ENCODE measurements around the gene CASTOR1. TPM values are rescaled to one million over a fixed set of nuclear protein-coding genes. Genes with fewer than 3 reads are reported as not detected.

The CASTOR1 gene
- polyA plus RNA-seq, 1 of the 3 experiments (the other 2 are of a cell fraction) = 14.4 TPM

GRCh38 chr22:30261134-30261533 is 28.2 kb downstream of the CASTOR1 start:
- no peaks in the 10 kb centered on the region for H3K9me2 ChIP-seq
- no peak overlapping the region for H2AFZ ChIP-seq (ENCODE audit: low read depth)
- H3K4me1 ChIP-seq (ENCODE audit: control insufficient read depth in 1 of 2, insufficient read depth in 2 of 2, low read depth in 1 of 2, low read length in 1 of 2) = peaks cover 3 to 5% of the 10 kb centered on the region in 2 experiments; a peak in 2 of 4 replicates
- no peaks in the 10 kb centered on the region for H3K9me3 ChIP-seq
- no peaks in the 10 kb centered on the region for H3K27me3 ChIP-seq (ENCODE audit: insufficient read depth)
- no peak for DNase-seq
- no peak overlapping the region for H3K4me2 ChIP-seq
- POLR2A ChIA-PET = no interaction called here
- no peak overlapping the region for H3K4me3 ChIP-seq (ENCODE audit: low read depth in 2 of 2, low read length in 1 of 2)
- H3K36me3 ChIP-seq (replicated peaks in 1 of 2; ENCODE audit: control insufficient read depth in 1 of 2, insufficient read depth in 2 of 2, low read length in 1 of 2) = no peaks in the 10 kb centered on the region
- H3K79me2 ChIP-seq (ENCODE audit: insufficient read depth) = no peaks in the 10 kb centered on the region
- no peak overlapping the region for H3K27ac ChIP-seq (ENCODE audit: low read depth in 2 of 2, low read length in 1 of 2)
- CTCF ChIA-PET = interaction anchor here (0.6 to 5.6 kb wide), 11 partner anchors 16 to 636 kb away, joined by 3 to 43 read pairs (median 4); partner anchors contain the start of genes RNF215 and SEC14L2
- H3K9ac ChIP-seq = no peak overlapping the region
- TF ChIP-seq GATA2 (CRISPR knock-in tag; IDR thresholded peaks at IDR 0.05) (no peak), POLR2AphosphoS5 (IDR thresholded peaks at IDR 0.05; ENCODE audit: low read depth, low read length) (no peak), RAD21 (IDR thresholded peaks at IDR 0.05; ENCODE audit: low read length) (no peak), SIN3A (IDR thresholded peaks at IDR 0.05; ENCODE audit: borderline replicate concordance, low read depth, low read length) (no peak), CHD2 (IDR thresholded peaks at IDR 0.05; ENCODE audit: low read length, partially characterized antibody) (no peak), YY1 (IDR thresholded peaks at IDR 0.05; ENCODE audit: low read depth) (no peak), SMC3 (IDR thresholded peaks at IDR 0.05; ENCODE audit: low read depth, low read length) (no peak), GABPA (IDR thresholded peaks at IDR 0.05; ENCODE audit: low read depth) (no peak), FOXJ3 (CRISPR knock-in tag; IDR thresholded peaks at IDR 0.05) (no peak), MAX (IDR thresholded peaks at IDR 0.05; ENCODE audit: low read depth) (no peak), RFX5 (IDR thresholded peaks at IDR 0.05; ENCODE audit: low read length) (no peak), TEAD4 (IDR thresholded peaks at IDR 0.05; ENCODE audit: borderline replicate concordance, insufficient read depth) (no peak), CTCF (IDR thresholded peaks at IDR 0.05) (no peak), ELF1 (IDR thresholded peaks at IDR 0.05) (no peak), TAF1 (IDR thresholded peaks at IDR 0.05; ENCODE audit: borderline replicate concordance, low read depth, low read length) (no peak), PBX3 (IDR thresholded peaks at IDR 0.05) (no peak), NFIC (IDR thresholded peaks at IDR 0.05; ENCODE audit: borderline replicate concordance) (no peak), ZBTB33 (IDR thresholded peaks at IDR 0.05; ENCODE audit: borderline replicate concordance, low read depth) (no peak)
- no peaks in the 10 kb centered on the region for H4K20me1 ChIP-seq (ENCODE audit: insufficient read depth)
- WGBS (ENCODE audit: low lambda C conversion rate) = 76% methylated on average over 7 of the region's 8 CpGs
- no peaks in the 10 kb centered on the region for H3F3A ChIP-seq (replicated peaks; ENCODE audit: insufficient read depth)

All from SK-N-SH (cell line).